DND-41 (cell line): Measurements from ENCODE around the gene MYOM1.

Experiments used
- ATAC-seq: fragments of 200-7000 bp; cut with Tn5 transposase; 3 replicates; pipeline ENCODE4 v1.9.1; 2021; ENCODE audit warnings: low read depth; ENCODE audit not compliant: insufficient read depth
- DNase-seq: peaks from one replicate; pipeline ENCODE4 v3.0.0-alpha.2; 2020
- H2AFZ ChIP-seq: 2 replicates; pipeline ENCODE4 v1.6.0; 2012; ENCODE audit warnings: low read depth, low read length
- H3K27ac ChIP-seq: 2 replicates; pipeline ENCODE4 v1.5.1; 2012; ENCODE audit warnings: low read length, inconsistent platforms
- H3K27me3 ChIP-seq: fragments of 200-600 bp; sonication (generic); 2 replicates; pipeline ENCODE4 v1.6.0; 2012; ENCODE audit warnings: low read length, mild to moderate bottlenecking, inconsistent platforms; ENCODE audit not compliant: insufficient read depth, poor library complexity
- H3K36me3 ChIP-seq: 2 replicates; pipeline ENCODE4 v1.5.1; 2012; ENCODE audit warnings: low read length, inconsistent platforms; ENCODE audit not compliant: insufficient read depth
- H3K4me1 ChIP-seq: 2 replicates; pipeline ENCODE4 v1.5.1; 2012; ENCODE audit warnings: mild to moderate bottlenecking, low read length; ENCODE audit not compliant: insufficient read depth
- H3K4me2 ChIP-seq: 2 replicates; pipeline ENCODE4 v1.6.0; 2012; ENCODE audit warnings: mild to moderate bottlenecking, moderate library complexity, low read length, inconsistent platforms; ENCODE audit not compliant: insufficient read depth
- H3K4me3 ChIP-seq, 2 experiments: fragments of 200-600 bp in 1 of 2; shearing (Covaris generic) in 1 of 2; 2 replicates each; pipeline ENCODE4 v1.5.1; 2012 to 2016; ENCODE audit warnings: inconsistent platforms in 2 of 2, low read length in 2 of 2, mild to moderate bottlenecking in 2 of 2, low read depth in 1 of 2, moderate library complexity in 1 of 2
- H3K79me2 ChIP-seq: 2 replicates; pipeline ENCODE4 v1.6.0; 2012; ENCODE audit warnings: low read length, inconsistent platforms; ENCODE audit not compliant: insufficient read depth
- H3K9ac ChIP-seq: 2 replicates; pipeline ENCODE4 v1.6.0; 2012; ENCODE audit warnings: low read depth, mild to moderate bottlenecking, inconsistent platforms, low read length, moderate library complexity
- H3K9me3 ChIP-seq: 2 replicates; pipeline ENCODE4 v1.5.1; 2012; ENCODE audit warnings: low read length, moderate library complexity, mild to moderate bottlenecking, inconsistent platforms; ENCODE audit not compliant: insufficient read depth, severe bottlenecking
- H4K20me1 ChIP-seq: 2 replicates; pipeline ENCODE4 v1.6.0; 2012; ENCODE audit warnings: low read length; ENCODE audit not compliant: insufficient read depth
- CTCF ChIP-seq: IDR thresholded peaks from 2 replicates; pipeline ENCODE4 v1.5.1; 2012; ENCODE audit warnings: borderline replicate concordance, low read length, moderate library complexity, mild to moderate bottlenecking; ENCODE audit not compliant: poor library complexity, severe bottlenecking; ENCODE audit errors: extremely low read depth
- EZH2 ChIP-seq: IDR thresholded peaks from 3 replicates; pipeline ENCODE4 v1.6.1; 2012; ENCODE audit warnings: borderline replicate concordance, low read depth, mild to moderate bottlenecking, moderate library complexity, low read length, inconsistent platforms; ENCODE audit not compliant: severe bottlenecking

Gene MYOM1

DNA sequence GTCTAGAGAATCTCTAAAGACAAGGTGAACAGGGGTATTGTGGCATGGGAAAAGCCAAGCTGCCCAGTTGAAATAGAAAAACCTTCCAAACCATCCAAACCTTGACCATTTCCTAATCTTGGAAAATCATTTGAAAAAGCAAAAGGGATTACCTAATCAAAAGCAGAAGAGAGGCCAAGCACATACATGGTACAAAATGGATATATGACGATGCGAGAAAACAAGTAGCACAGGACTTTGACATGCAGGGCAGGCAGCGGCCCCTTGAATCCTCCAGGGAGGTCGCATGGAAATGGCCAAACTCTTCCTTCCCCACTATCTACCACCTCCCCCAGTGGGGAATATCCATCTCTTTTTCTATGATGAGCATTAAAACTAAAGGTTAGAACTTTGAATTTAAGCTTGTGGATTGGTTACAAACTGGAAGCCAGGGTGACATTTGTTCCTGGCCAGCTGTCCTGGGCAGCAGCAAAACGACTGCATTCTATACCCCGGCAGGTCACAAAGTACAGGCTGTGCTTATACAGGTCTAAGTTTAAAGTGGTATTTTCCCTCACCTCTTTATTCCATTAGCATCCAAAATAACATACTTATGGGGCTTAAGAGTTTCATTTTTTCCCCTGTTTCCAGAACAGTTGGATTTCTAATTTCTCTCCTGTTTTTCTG lies 24.7 kb downstream of the MYOM1 start:
- Histone ChIP-seq H3K9ac (no peak overlapping the region), H3K4me3 (no peak overlapping the region), H3K4me2 (no peak overlapping the region), H3K36me3 (no peaks in the 10 kb centered on the region), H3K4me1 (no peaks in the 10 kb centered on the region), H3K9me3 (no peaks in the 10 kb centered on the region), H3K27ac (no peak overlapping the region), H3K79me2 (no peaks in the 10 kb centered on the region), H4K20me1 (no peaks in the 10 kb centered on the region), H2AFZ (no peak overlapping the region), H3K27me3 (no peaks in the 10 kb centered on the region)
- DNase-seq (no peak), ATAC-seq (no peak)
- TF ChIP-seq CTCF (no peak), EZH2 (no peak)

DNA sequence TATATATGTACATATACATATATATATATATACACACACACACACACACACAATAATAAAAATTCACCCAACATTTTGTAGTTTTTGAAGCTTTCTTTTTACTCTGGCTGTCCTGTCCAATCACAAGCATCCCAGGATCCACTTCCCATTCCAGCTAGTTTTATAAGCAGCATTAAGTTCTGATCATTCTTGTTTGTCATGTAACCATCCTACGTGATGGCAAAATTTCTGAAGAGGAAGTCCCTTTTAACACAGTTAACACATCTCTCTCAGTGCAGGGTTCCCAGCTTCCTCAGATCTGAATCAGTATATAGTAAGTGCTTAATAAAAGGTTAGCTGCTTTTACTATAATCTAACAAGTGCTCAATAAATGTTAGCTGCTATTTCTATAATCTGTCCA lies 26.4 kb downstream of the MYOM1 start:
- H3K27ac ChIP-seq, result no peak overlapping the region
- H3K4me1 ChIP-seq, result no peaks in the 10 kb centered on the region
- H3K36me3 ChIP-seq, result no peaks in the 10 kb centered on the region
- no peaks in the 10 kb centered on the region for H3K9me3 ChIP-seq
- H3K9ac ChIP-seq, result no peak overlapping the region
- H2AFZ ChIP-seq, result no peak overlapping the region
- no peak for DNase-seq
- TF ChIP-seq EZH2 (no peak), CTCF (no peak)
- H3K4me3 ChIP-seq, result no peak overlapping the region
- H4K20me1 ChIP-seq, result no peaks in the 10 kb centered on the region
- no peak overlapping the region for H3K4me2 ChIP-seq
- H3K27me3 ChIP-seq, result no peaks in the 10 kb centered on the region
- ATAC-seq, result no peak
- no peaks in the 10 kb centered on the region for H3K79me2 ChIP-seq

DNA sequence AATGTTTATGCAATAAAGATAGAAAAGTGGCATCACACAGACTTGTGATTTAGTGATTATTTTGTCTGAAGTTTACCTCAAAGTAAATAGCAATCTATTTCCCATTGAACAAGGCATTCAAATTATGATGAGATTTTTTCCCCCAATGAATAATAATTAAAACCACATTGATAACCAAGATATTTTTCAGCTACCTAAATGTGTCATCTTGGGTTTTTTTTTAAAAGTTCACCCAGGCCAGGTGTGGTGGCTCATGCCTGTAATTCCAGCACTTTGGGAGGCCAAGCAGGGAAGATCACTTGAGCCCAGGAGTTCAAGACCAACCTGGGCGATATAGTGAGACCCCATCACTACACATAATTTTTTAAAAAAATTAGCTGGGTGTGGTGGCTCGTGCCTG lies 27.0 kb downstream of the MYOM1 start:
- no peak for ATAC-seq
- Histone ChIP-seq H3K4me1 (no peaks in the 10 kb centered on the region), H3K4me2 (no peak overlapping the region), H2AFZ (no peak overlapping the region), H3K27me3 (no peaks in the 10 kb centered on the region), H3K27ac (no peak overlapping the region), H3K9me3 (no peaks in the 10 kb centered on the region), H3K4me3 (no peak overlapping the region), H4K20me1 (no peaks in the 10 kb centered on the region), H3K79me2 (no peaks in the 10 kb centered on the region), H3K9ac (no peak overlapping the region), H3K36me3 (no peaks in the 10 kb centered on the region)
- TF ChIP-seq CTCF (no peak), EZH2 (no peak)
- no peak for DNase-seq
